PC-3 (cell line): ENCODE results near the gene INO80C. TPM values are rescaled to one million over a fixed set of nuclear protein-coding genes. Genes with fewer than 3 reads are reported as not detected.

Experiments
- ATAC-seq: fragments of 200-7000 bp; cut with Tn5 transposase; 2 replicates; pipeline ENCODE4 v1.9.1; 2020; ENCODE audit warnings: mild to moderate bottlenecking, moderate library complexity
- BruUV-seq: library from RNA; stranded (reverse); fragments of 400-500 nt; replicated peaks from 2 replicates; lab custom pipeline; 2021; lab: Mats Ljungman, UMichigan
- CTCF ChIA-PET: fragments of 300-600 bp; sonication (Branson Sonifier 250); formaldehyde crosslinking; loops from one replicate; lab custom pipeline; 2022; ENCODE audit warnings: antibody characterized with exemption; lab: Charles Lee
- POLR2A ChIA-PET: fragments of 300-600 bp; sonication (Branson Sonifier 250); formaldehyde crosslinking; loops from one replicate; lab custom pipeline; 2022; ENCODE audit warnings: antibody characterized with exemption; ENCODE audit not compliant: unreplicated experiment; lab: Charles Lee
- DNase-seq: peaks from one replicate; pipeline ENCODE4 v3.0.0-alpha.2; 2015
- H2AFZ ChIP-seq: fragments of 300-600 bp; sonication (generic); 2 replicates; pipeline ENCODE4 v1.6.0; 2016; ENCODE audit warnings: antibody characterized with exemption, low read length
- H3F3A ChIP-seq: fragments of 300-600 bp; sonication (generic); one replicate; pipeline ENCODE4 v1.6.0; 2017; ENCODE audit warnings: antibody characterized with exemption, low read length, control low read depth, mild to moderate bottlenecking; ENCODE audit not compliant: unreplicated experiment
- H3K27ac ChIP-seq: fragments of 300-600 bp; sonication (generic); 2 replicates; pipeline ENCODE4 v1.5.1; 2016; ENCODE audit warnings: mild to moderate bottlenecking, low read length
- H3K27me3 ChIP-seq: fragments of 300-600 bp; sonication (generic); 2 replicates; pipeline ENCODE4 v1.6.1; 2016; ENCODE audit warnings: low read length, mixed read lengths
- H3K36me3 ChIP-seq: fragments of 300-600 bp; sonication (generic); 2 replicates; pipeline ENCODE4 v1.6.1; 2016; ENCODE audit warnings: low read depth, mixed run types, low read length, mixed read lengths
- H3K4me1 ChIP-seq: fragments of 300-600 bp; sonication (generic); 2 replicates; pipeline ENCODE4 v1.5.1; 2016; ENCODE audit warnings: low read length; ENCODE audit not compliant: insufficient read depth
- H3K4me2 ChIP-seq: fragments of 300-600 bp; sonication (generic); 2 replicates; pipeline ENCODE4 v1.6.0; 2016; ENCODE audit warnings: low read length
- H3K4me3 ChIP-seq: fragments of 300-600 bp; sonication (generic); 2 replicates; pipeline ENCODE4 v1.5.1; 2016; ENCODE audit warnings: mild to moderate bottlenecking, low read length, mixed read lengths
- H3K79me2 ChIP-seq: fragments of 300-600 bp; sonication (generic); 2 replicates; pipeline ENCODE4 v1.6.1; 2017; ENCODE audit warnings: low read length, mixed read lengths
- H3K9ac ChIP-seq: fragments of 300-600 bp; sonication (generic); 2 replicates; pipeline ENCODE4 v1.6.0; 2016; ENCODE audit warnings: mild to moderate bottlenecking, low read length
- H3K9me2 ChIP-seq: fragments of 300-600 bp; sonication (generic); replicated peaks from 2 replicates; pipeline ENCODE4 v1.6.1; 2016; ENCODE audit warnings: mixed run types, low read length, mixed read lengths
- H3K9me3 ChIP-seq: fragments of 300-600 bp; sonication (generic); 2 replicates; pipeline ENCODE4 v1.6.1; 2016; ENCODE audit warnings: low read length, mixed read lengths
- H4K20me1 ChIP-seq: fragments of 300-600 bp; sonication (generic); 2 replicates; pipeline ENCODE4 v1.6.1; 2016; ENCODE audit warnings: low read length, mixed read lengths
- EZH2 ChIP-seq: fragments of 300-600 bp; sonication (generic); IDR thresholded peaks from one replicate; pipeline ENCODE4 v1.6.1; 2017; ENCODE audit warnings: antibody characterized with exemption, mild to moderate bottlenecking, low read length; ENCODE audit not compliant: unreplicated experiment
- EZH2phosphoT487 ChIP-seq: fragments of 300-600 bp; sonication (generic); IDR thresholded peaks from 2 replicates; pipeline ENCODE4 v1.6.1; 2018; ENCODE audit warnings: mild to moderate bottlenecking, antibody characterized with exemption, low read length, borderline replicate concordance
- intact Hi-C: fragments of 100-400 bp; cut with micrococcal nuclease; formaldehyde crosslinking; loops from 2 replicates; pipeline ENCODE4 v1.9.0; 2023
- total RNA-seq: library from RNA; depleted of rRNA; stranded (reverse); fragments of >200 nt; gene quantifications from 2 replicates; pipeline ENCODE4 v1.2.3, GENCODE V29; 2014
- TF ChIP-seq, protein P1 (sequence below): fragments of 300-600 bp; sonication (generic); conservative IDR thresholded peaks from 2 replicates; pipeline ENCODE4 v1.5.1; 2017; ENCODE audit warnings: antibody characterized with exemption, low read depth, mild to moderate bottlenecking, low read length

The INO80C gene
- total RNA-seq, 1 experiment from 2014 or later: 6.8 TPM

DNA sequence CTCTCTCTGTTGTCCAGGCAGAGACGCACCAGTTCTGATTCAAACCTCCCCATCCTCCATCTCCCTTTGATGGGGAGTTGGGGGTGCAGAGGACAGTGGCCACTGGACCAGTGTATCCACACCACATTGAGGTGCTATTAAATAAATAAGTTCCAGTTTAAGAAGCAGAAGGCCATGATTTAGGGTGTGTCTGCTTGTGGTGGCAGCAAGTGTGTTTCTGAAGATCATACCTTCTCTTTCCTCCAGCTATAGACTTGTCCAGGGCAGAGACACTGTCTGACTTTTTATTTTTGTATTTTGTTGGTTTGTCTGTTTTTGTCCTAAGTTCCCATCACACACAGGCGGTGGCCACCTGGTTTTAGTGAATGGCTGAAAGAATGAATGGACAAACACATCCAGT is 16.5 kb upstream of the INO80C start:
- intact Hi-C loops: loop anchor here (10.0 kb wide), 1 partner anchor 61 kb away; no protein-coding TSS in a partner anchor

DNA sequence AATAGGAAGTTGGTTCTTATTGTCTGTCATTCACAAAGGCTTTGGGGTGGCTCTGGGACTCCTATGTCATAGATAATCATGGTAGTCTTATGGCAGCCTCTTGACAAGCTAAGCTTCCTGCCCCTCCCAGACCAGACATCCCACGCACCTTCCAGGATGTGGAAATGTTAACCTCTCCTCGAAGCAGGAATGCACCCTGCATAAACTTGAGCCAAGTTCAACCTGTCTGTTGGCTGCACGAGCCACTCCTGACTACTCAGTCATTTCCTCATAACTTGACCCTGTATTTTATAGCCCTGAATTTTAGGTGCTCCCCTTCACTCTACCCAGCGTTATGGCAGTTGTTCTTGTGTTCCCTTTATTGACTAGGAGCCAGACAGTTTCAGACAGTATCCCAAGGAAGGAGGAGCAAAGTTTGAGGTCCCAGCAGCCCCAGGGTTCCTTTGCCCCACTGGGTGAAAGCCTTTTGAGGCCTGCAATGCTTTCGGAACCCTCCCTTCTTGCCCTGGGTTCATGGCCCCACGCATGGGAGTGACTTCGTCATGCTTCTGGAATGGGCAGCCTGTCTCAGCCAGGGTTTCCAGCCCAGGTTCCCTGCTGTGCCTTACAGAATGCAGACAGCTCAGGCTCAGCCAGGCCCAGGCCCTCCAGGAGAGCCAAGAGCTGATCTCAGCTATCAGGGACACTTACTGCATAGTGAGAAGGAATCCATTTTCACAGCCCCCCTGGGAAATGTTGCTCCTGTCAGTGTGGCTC is 15.6 kb upstream of the INO80C start:
- Histone ChIP-seq H3K4me1 (no peaks in the 10 kb centered on the region), H3K27ac (no peak overlapping the region), H3K27me3 (no peaks in the 10 kb centered on the region), H3K4me3 (no peak overlapping the region), H2AFZ (no peak overlapping the region), H3K9me3 (no peaks in the 10 kb centered on the region), H3K9ac (no peak overlapping the region), H4K20me1 (no peaks in the 10 kb centered on the region), H3K36me3 (no peaks in the 10 kb centered on the region), H3K9me2 (no peaks in the 10 kb centered on the region), H3K4me2 (no peak overlapping the region), H3F3A (no peaks in the 10 kb centered on the region), H3K79me2 (no peaks in the 10 kb centered on the region)
- TF ChIP-seq, protein P1, sequence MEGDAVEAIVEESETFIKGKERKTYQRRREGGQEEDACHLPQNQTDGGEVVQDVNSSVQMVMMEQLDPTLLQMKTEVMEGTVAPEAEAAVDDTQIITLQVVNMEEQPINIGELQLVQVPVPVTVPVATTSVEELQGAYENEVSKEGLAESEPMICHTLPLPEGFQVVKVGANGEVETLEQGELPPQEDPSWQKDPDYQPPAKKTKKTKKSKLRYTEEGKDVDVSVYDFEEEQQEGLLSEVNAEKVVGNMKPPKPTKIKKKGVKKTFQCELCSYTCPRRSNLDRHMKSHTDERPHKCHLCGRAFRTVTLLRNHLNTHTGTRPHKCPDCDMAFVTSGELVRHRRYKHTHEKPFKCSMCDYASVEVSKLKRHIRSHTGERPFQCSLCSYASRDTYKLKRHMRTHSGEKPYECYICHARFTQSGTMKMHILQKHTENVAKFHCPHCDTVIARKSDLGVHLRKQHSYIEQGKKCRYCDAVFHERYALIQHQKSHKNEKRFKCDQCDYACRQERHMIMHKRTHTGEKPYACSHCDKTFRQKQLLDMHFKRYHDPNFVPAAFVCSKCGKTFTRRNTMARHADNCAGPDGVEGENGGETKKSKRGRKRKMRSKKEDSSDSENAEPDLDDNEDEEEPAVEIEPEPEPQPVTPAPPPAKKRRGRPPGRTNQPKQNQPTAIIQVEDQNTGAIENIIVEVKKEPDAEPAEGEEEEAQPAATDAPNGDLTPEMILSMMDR: no peak
- TF ChIP-seq EZH2 (no peak), EZH2phosphoT487 (no peak)
- BruUV-seq: no TSS peak
- CTCF ChIA-PET: no interaction called here
- ATAC-seq: no peak
- intact Hi-C loops: loop anchor here (10.0 kb wide), 1 partner anchor 61 kb away; no protein-coding TSS in a partner anchor
- DNase-seq: peak; percentile 17
- POLR2A ChIA-PET: no interaction called here

More for the DNA sequence above, 16.5 kb upstream of the INO80C start:
- Histone ChIP-seq H3K4me3 (no peak overlapping the region), H3K9ac (no peak overlapping the region), H2AFZ (no peak overlapping the region), H3K9me3 (no peaks in the 10 kb centered on the region), H3F3A (no peaks in the 10 kb centered on the region), H3K4me1 (no peaks in the 10 kb centered on the region), H3K27me3 (no peaks in the 10 kb centered on the region), H3K9me2 (no peaks in the 10 kb centered on the region), H4K20me1 (no peaks in the 10 kb centered on the region), H3K4me2 (no peak overlapping the region), H3K79me2 (no peaks in the 10 kb centered on the region), H3K36me3 (no peaks in the 10 kb centered on the region), H3K27ac (no peak overlapping the region)
- DNase-seq (no peak), ATAC-seq (no peak)
- CTCF ChIA-PET: no interaction called here
- no TSS peak for BruUV-seq
- TF ChIP-seq EZH2phosphoT487: no peak
- TF ChIP-seq EZH2: no peak
- TF ChIP-seq, protein P1: no peak
- POLR2A ChIA-PET: no interaction called here

DNA sequence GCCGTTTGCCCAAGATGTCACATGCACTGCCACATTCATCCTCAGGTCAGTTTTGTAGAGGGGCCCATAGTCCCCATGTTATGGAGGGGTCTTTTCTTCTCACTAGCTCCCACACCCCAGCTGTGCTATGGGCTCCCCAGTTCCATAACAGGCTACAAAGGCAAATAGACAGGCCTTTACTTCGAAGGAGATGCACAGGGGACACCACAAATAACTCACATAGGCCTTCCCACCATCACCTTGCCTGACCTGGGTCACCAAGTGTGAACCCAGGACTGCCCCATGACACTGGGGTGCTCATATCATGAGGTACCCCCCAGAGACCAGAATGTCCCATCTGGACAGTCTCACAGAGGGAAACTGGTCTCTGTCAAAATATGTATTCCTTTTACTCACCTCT is 15.0 kb upstream of the INO80C start:
- TF ChIP-seq EZH2phosphoT487 (no peak), EZH2 (no peak)
- TF ChIP-seq, protein P1: no peak
- Histone ChIP-seq H3K4me3 (no peak overlapping the region), H3K4me2 (no peak overlapping the region), H3K9ac (no peak overlapping the region), H4K20me1 (no peaks in the 10 kb centered on the region), H3K27me3 (no peaks in the 10 kb centered on the region), H3K9me2 (no peaks in the 10 kb centered on the region), H3K9me3 (no peaks in the 10 kb centered on the region), H3K4me1 (no peaks in the 10 kb centered on the region), H2AFZ (no peak overlapping the region), H3F3A (no peaks in the 10 kb centered on the region), H3K79me2 (no peaks in the 10 kb centered on the region), H3K36me3 (no peaks in the 10 kb centered on the region), H3K27ac (no peak overlapping the region)
- ATAC-seq (no peak), DNase-seq (no peak)
- BruUV-seq: no TSS peak
- POLR2A ChIA-PET: no interaction called here
- CTCF ChIA-PET: no interaction called here
- intact Hi-C loops: loop anchor here (10.0 kb wide), 1 partner anchor 62 kb away; no protein-coding TSS in a partner anchor
